Erythroblast (primary cell): Measurements from ENCODE around the gene CATSPER4.

Experiments
- DNase-seq, 2 experiments: peaks; one replicate each; lab custom pipeline; 2025; lab: John Stamatoyannopoulos, UW
- GATA1 ChIP-seq: IDR thresholded peaks from 2 replicates; pipeline ENCODE4 v1.6.1; 2011; ENCODE audit warnings: low read depth, mild to moderate bottlenecking, control low read depth, low read length, moderate library complexity
- POLR2A ChIP-seq: IDR thresholded peaks from 2 replicates; pipeline ENCODE4 v1.6.1; 2011; ENCODE audit warnings: mild to moderate bottlenecking, low read length

The CATSPER4 gene

DNA sequence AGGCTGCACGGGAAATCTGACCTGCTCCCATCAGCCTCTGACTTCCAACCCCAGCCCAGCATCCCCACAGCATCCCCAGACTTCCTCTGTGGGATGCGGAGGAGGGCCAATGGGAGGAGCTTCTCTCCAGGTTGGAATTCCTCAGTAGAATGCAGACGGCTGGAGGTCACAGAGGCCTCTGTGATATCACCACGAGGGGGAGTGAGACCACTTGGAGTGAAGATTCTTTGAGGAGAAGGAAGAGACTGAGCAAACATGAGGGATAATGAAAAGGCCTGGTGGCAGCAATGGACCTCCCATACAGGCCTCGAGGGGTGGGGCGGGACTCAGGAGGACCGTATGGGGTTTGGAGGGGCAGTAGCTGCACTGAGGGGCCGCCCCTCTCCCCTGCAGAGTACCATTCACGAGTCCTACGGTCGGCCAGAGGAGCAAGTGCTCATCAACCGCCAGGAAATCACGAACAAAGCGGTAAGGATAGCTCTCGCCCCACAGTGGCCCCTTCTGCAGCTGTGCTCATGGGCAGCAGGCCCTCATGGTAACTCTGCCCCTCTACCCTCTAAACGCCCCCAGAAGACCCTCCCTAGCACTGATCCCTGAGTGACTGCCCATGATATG is at the start of gene CATSPER4:
Gene CATSPER4 (plus strand): TSS at position 230 of the 615 bp plus-strand sequence. CDS start 26 bp downstream, at position 256.
- TF ChIP-seq POLR2A, result no peak
- TF ChIP-seq GATA1, result no peak
- peak in 1 of 2 experiments; percentile 35 for DNase-seq

DNA sequence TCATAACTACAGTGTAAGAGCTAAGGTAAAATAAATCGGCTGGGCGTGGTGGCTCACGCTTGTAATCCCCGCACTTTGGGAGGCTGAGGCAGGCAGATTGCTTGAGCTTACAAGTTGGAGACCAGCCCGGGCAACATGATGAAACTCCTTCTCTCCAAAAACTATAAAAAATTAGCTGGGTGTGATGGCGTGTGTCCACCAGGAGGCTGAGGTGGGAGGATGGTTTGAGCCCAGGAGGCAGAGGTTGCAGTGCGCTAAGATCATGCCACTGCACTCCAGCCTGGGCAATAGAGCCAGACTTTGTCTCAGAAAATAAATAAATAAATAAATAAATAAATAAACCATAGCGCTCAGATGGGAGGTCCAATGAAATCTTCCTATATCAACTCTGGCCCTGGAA is 48.2 kb upstream of the CATSPER4 start:
- TF ChIP-seq POLR2A, result no peak
- TF ChIP-seq GATA1, result no peak
- peak in 1 of 2 experiments; percentile 59 for DNase-seq

- DNase-seq, result peak in 1 of 2 experiments; percentile 92
- TF ChIP-seq POLR2A (no peak), GATA1 (no peak)
Measured at GRCh38 chr1:26145041-26145959, 45.1 kb upstream of the CATSPER4 start.

DNA sequence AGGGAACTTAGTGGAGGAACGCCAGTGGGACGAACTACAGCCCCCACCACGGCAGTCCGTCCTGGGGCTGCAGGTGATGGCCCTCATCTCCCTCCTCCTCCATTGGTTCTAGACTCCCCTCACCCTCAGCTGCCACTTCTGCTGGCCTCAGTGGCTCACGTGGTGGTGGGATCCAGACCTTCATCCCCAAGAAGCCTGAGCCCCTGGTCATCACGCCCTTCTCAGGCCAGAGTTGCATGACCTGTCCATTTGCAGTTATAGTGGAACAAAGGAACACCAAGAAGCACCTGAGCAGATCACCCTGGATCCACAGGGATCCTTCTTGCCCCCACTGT is 44.5 kb upstream of the CATSPER4 start:
- TF ChIP-seq POLR2A (no peak), GATA1 (no peak)

DNA sequence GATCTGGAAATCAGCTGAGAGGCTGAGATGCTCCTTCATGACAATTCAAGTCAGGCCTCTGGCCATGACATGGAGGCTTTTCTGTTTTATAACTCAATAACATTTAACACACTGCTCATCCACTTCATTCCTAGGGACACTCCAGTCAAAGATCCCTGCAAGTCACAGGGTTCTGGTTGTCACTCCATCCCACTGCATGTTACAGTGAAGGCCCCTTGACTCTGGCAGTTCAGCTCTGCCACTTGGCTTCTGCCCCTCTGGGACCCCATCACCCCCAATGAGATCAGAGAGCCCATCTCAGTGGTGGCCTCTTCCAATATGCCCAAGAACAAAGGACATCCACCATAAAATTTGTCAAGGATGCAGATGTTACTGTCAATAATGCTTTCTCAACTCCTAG is 41.5 kb upstream of the CATSPER4 start:
- DNase-seq, result no peak
- TF ChIP-seq GATA1 (no peak), POLR2A (no peak)

More for the DNA sequence above, 44.5 kb upstream of the CATSPER4 start:
- no peak for DNase-seq

GRCh38 chr1:26153966-26154532 is 36.4 kb upstream of the CATSPER4 start:
- TF ChIP-seq GATA1 (no peak), POLR2A (no peak)
- DNase-seq, result no peak

GRCh38 chr1:26154750-26155149 is 35.7 kb upstream of the CATSPER4 start:
- TF ChIP-seq GATA1 (no peak), POLR2A (no peak)

DNA sequence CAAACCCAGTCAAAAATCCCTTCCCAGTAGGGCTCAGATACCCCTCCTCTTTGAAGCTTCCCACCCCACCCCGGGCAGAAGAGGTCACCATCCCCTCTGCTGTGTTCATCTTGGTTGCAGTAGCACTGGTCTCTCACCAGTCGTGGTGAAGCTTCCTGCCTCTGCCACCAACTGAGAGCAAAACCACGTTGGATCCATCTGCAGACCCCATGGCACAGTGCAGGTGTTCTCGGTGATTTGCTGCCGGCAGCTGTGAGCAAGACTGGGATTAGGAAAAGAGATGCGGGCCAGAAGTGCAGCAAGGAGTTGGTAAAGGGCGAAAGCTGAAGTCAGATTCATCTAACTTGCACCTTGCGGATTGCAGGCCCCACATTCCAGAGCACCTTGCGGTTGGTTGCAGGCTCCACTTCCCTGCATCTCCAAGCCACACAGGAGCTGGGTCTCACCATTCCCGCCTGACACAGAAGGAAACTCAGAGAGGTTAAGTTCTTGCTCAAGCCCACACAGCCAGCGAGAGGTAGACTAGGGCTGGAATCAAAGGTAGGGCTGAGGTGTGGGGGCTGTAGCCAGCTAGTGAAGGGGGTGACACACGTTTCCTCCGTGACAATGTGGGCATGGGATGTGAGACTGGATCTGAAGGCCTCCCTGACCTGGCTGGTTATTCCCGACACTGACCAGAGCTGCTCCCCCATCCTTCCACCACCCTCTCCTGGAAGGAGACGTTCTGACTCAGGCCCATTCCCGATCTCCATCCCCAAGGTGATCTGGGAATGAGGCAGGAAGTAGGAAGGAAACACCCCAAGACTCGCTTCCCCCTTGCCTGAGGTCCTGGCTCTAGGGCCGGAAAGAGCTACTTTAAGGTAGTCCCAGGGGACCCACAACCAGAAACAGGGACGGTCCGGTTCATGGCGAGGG is 34.8 kb upstream of the CATSPER4 start:
- no peak for TF ChIP-seq GATA1
- no peak for TF ChIP-seq POLR2A
- DNase-seq, result no peak

More at GRCh38 chr1:26154750-26155149, 35.7 kb upstream of the CATSPER4 start:
- no peak for DNase-seq

- no peak for DNase-seq
- no peak for TF ChIP-seq POLR2A
- TF ChIP-seq GATA1, result no peak
Measured at GRCh38 chr1:26156285-26157038, 33.9 kb upstream of the CATSPER4 start.

DNA sequence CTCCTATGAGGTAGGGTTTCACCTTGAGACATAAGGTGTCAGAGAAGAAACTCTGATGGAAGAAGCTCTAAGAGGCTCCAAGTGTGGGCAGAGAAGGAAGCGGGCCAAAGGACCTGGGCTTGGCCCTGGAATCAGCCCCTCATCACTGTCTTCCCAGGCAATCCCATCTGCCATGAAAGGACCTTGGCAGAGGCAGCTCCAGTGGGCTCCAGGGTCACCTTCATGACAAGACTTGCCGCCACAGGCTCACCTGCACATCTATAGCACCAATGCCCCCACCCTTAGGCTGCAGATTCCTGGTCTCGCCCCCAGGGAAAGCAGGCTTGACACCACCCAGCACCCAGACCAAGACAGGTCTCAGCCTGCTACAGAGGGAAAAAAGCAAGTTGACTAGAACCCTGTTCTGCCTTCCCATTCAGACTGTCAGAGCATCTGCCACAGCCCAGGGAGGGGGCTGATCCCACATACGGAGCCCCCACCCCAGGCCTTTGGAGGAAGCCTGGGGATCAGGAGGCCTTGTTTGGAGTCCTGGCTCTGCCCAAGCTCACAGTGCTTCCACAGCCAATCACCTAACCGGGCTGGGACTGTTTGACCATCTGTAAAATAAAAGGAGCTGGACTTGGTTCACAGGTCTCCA is 32.0 kb upstream of the CATSPER4 start:
- no peak for DNase-seq
- TF ChIP-seq GATA1 (no peak), POLR2A (no peak)

DNA sequence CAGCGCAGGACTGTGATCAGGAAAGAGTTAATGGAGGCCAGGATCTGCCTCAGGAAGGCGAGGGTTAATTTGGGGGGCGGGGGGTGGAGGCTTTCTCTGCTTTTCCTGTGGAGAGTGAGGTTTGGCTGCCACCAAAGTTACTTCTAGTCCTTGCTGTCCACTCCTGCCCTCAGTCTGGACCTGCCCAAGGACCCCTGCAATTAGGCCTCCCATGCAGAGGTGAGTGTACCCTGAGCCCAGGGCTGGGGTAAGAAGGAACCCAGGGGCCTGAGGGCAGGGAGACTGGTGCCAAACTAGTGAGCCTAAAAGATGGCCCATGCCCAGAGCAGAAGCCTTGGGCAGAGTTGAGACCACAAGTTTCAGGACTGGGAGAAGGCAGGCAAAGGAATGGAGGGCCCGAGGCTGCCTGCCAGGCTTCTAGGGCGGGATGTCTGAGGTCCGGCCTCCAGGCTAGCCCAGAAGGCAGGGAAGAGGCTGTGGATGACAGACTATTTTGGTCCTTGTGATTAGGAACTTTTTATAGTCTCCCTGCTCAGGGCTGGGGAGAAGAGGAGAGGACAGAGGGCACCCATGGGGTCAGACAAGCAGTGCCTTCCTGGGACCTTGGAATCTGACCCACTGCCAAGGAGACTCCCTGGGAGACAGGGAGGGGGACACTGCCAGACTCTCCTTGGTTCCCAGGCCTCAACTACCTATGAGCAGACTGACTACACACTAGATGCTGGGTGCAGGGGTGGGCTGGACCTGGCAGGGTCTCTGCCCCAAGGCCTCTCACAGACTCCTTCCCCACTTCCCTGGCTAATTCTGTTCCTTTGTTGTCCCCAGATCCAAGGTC is 31.3 kb upstream of the CATSPER4 start, which contains the start of gene FAM110D:
Gene FAM110D (plus strand): TSS at position 172 of the 835 bp plus-strand sequence. CDS start 2,213 bp downstream, outside the sequence.
- no peak for TF ChIP-seq POLR2A
- TF ChIP-seq GATA1, result no peak
- no peak for DNase-seq
